SU-DHL-6 (cell line): ENCODE results near the gene ZFYVE21.

ENCODE experiments used
- H2AFZ ChIP-seq: fragments of 200-600 bp; sonication (generic); 2 replicates; pipeline ENCODE4 v1.6.1; 2014; ENCODE audit warnings: low read depth, mild to moderate bottlenecking, moderate library complexity, mixed read lengths, antibody characterized with exemption, low read length; ENCODE audit not compliant: severe bottlenecking
- H3F3A ChIP-seq: fragments of 200-600 bp; shearing (Covaris generic); 2 replicates; pipeline ENCODE4 v1.6.0; 2016; ENCODE audit warnings: antibody characterized with exemption, mild to moderate bottlenecking; ENCODE audit not compliant: insufficient read depth
- H3K27ac ChIP-seq: fragments of 200-600 bp; sonication (generic); 2 replicates; pipeline ENCODE4 v1.5.1; 2016; ENCODE audit warnings: low read depth, mild to moderate bottlenecking, low read length, moderate library complexity, mixed read lengths
- H3K27me3 ChIP-seq: fragments of 200-600 bp; sonication (generic), shearing (Covaris generic); 2 replicates; pipeline ENCODE4 v1.6.0; 2014; ENCODE audit warnings: mild to moderate bottlenecking, low read length
- H3K36me3 ChIP-seq: fragments of 200-600 bp; sonication (generic); 2 replicates; pipeline ENCODE4 v1.6.1; 2014; ENCODE audit warnings: mild to moderate bottlenecking, low read length, mixed read lengths
- H3K4me2 ChIP-seq: fragments of 300-600, 200-600 bp; shearing (Covaris generic), sonication (generic); 2 replicates; pipeline ENCODE4 v1.6.0; 2014; ENCODE audit warnings: low read length, low read depth, mild to moderate bottlenecking; ENCODE audit not compliant: poor library complexity, severe bottlenecking
- H3K4me3 ChIP-seq: fragments of 200-600 bp; sonication (generic); 2 replicates; pipeline ENCODE4 v1.5.1; 2014; ENCODE audit warnings: antibody characterized with exemption, low read length, mild to moderate bottlenecking, mixed read lengths; ENCODE audit not compliant: insufficient read depth, poor library complexity, severe bottlenecking
- H3K79me2 ChIP-seq: fragments of 200-600 bp; sonication (generic); 2 replicates; pipeline ENCODE4 v1.6.1; 2014; ENCODE audit warnings: mild to moderate bottlenecking, low read length, moderate library complexity; ENCODE audit not compliant: insufficient read depth
- H3K9ac ChIP-seq: fragments of 200-600 bp; sonication (generic); 2 replicates; pipeline ENCODE4 v1.7.0; 2014; ENCODE audit warnings: mild to moderate bottlenecking, low read length
- H3K9me2 ChIP-seq: fragments of 200-600 bp; sonication (generic); replicated peaks from 2 replicates; pipeline ENCODE4 v1.6.1; 2014; ENCODE audit warnings: low read length; ENCODE audit not compliant: insufficient read depth
- H3K9me3 ChIP-seq: fragments of 200-600 bp; sonication (generic); 2 replicates; pipeline ENCODE4 v1.6.1; 2014; ENCODE audit warnings: low read length, mixed read lengths; ENCODE audit not compliant: insufficient read depth
- H4K20me1 ChIP-seq: fragments of 200-600 bp; sonication (generic); 2 replicates; pipeline ENCODE4 v1.6.1; 2014; ENCODE audit warnings: low read depth, mild to moderate bottlenecking, antibody characterized with exemption, low read length, moderate library complexity, mixed read lengths
- CTCF ChIP-seq: fragments of 200-600 bp; sonication (generic); IDR thresholded peaks from one replicate; pipeline ENCODE4 v1.5.1; 2017; ENCODE audit warnings: antibody characterized with exemption, mild to moderate bottlenecking, low read length, moderate library complexity; ENCODE audit not compliant: insufficient read depth, poor library complexity, severe bottlenecking
- EZH2phosphoT487 ChIP-seq: fragments of 200-600 bp; sonication (generic), shearing (Covaris generic); conservative IDR thresholded peaks from 2 replicates; pipeline ENCODE4 v1.6.1; 2018; ENCODE audit warnings: mild to moderate bottlenecking, antibody characterized with exemption, low read length, moderate library complexity, mixed read lengths

ZFYVE21 gene

GRCh38 chr14:103704708-103705107, 10.9 kb upstream of the ZFYVE21 start:
- Histone ChIP-seq H3K9me3 (no peaks in the 10 kb centered on the region), H3K36me3 (no peaks in the 10 kb centered on the region), H3K9me2 (no peaks in the 10 kb centered on the region), H4K20me1 (no peaks in the 10 kb centered on the region), H3K9ac (no peak overlapping the region), H3K79me2 (no peaks in the 10 kb centered on the region; the same call in 1 of the 2 replicates), H3F3A (peaks cover 24% of the 10 kb centered on the region), H2AFZ (no peak overlapping the region), H3K27ac (no peak overlapping the region), H3K4me2 (no peak overlapping the region), H3K27me3 (no peaks in the 10 kb centered on the region), H3K4me3 (no peak overlapping the region)
- no peak for TF ChIP-seq CTCF
- TF ChIP-seq EZH2phosphoT487: no peak

- Histone ChIP-seq H3F3A (peaks cover 23% of the 10 kb centered on the region), H3K4me3 (no peak overlapping the region), H4K20me1 (no peaks in the 10 kb centered on the region), H3K4me2 (no peak overlapping the region), H3K27ac (no peak overlapping the region), H3K9me2 (no peaks in the 10 kb centered on the region), H3K27me3 (no peaks in the 10 kb centered on the region), H3K79me2 (no peaks in the 10 kb centered on the region; the same call in 1 of the 2 replicates), H3K9ac (no peak overlapping the region), H2AFZ (no peak overlapping the region), H3K36me3 (no peaks in the 10 kb centered on the region), H3K9me3 (no peaks in the 10 kb centered on the region)
- no peak for TF ChIP-seq CTCF
- TF ChIP-seq EZH2phosphoT487: no peak
Measured at GRCh38 chr14:103705118-103705503, 10.5 kb upstream of the ZFYVE21 start.

GRCh38 chr14:103705504-103706284, 9.9 kb upstream of the ZFYVE21 start:
- Histone ChIP-seq H3K36me3 (no peaks in the 10 kb centered on the region), H3K4me2 (no peak overlapping the region), H3F3A (peaks cover 18% of the 10 kb centered on the region), H4K20me1 (no peaks in the 10 kb centered on the region), H3K27me3 (no peaks in the 10 kb centered on the region), H3K4me3 (no peak overlapping the region), H3K27ac (no peak overlapping the region), H2AFZ (no peak overlapping the region), H3K9ac (no peak overlapping the region), H3K9me3 (no peaks in the 10 kb centered on the region), H3K9me2 (no peaks in the 10 kb centered on the region), H3K79me2 (no peaks in the 10 kb centered on the region; the same call in 1 of the 2 replicates)
- no peak for TF ChIP-seq CTCF
- TF ChIP-seq EZH2phosphoT487: no peak
